GM10847 (cell line): Measurements from ENCODE around the gene IQSEC2.

Experiments
- POLR2A ChIP-seq: IDR thresholded peaks from 2 replicates; pipeline ENCODE4 v1.6.1; 2011; ENCODE audit not compliant: insufficient read length; ENCODE audit errors: extremely low read depth

IQSEC2 gene

DNA sequence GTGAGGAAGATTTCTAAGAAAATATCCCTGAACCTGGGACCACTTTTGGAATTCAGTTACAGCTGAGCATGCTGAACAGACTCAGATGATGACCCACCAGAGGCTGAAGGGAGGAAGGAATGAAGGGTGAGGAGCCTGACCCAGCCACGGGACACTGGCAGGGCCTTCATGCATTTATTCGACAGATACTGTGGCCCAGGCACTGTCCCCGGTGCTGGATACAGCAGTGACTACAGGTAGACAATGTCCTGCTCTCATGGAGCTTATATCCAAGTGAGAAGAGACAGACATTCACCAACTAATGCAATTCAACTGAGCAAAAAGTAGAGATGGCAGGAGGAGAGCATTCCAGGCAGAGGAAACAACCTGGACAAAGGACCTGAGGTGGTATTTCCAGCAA, 2.2 kb upstream of the IQSEC2 start:
- no peak for TF ChIP-seq POLR2A

- TF ChIP-seq POLR2A, result no peak
Observed at GRCh38 chrX:53283099-53283498, 1.7 kb upstream of the IQSEC2 start.

DNA sequence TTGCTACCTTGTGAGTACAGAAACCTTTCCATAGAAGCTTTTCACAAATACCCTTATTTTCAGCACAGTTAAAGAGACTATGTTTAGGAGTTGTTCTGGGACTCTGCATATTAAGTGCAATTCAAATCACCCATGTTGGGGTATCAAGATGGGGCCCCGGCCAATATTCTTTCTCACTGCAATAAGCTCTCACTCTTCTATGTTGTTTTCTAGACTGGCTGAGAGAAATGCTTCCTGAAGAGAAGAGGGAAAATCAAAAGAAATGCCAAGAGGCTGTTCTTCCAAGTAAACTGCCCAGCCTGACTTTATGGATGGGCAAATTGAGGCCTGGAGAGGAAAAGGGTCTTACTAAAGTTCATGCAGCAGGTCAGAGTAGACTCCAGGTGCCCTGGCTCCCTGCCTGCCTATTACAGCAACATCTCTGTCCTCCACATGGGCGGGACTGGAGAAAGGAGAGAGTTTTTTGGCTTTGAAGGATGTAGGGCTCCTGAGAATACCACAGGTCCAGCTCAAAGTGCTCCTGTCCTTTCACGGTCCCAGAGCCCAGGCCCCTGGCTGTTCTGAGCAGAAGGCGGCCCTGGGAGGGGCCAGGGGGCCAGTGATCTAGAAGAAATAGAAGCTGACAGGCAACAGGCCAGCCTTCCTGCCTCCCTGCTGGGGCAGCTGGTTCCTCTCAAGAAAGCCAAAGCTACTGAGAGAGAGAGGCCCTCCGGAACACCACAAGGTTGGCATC, 745 bp upstream of the IQSEC2 start:
- no peak for TF ChIP-seq POLR2A

DNA sequence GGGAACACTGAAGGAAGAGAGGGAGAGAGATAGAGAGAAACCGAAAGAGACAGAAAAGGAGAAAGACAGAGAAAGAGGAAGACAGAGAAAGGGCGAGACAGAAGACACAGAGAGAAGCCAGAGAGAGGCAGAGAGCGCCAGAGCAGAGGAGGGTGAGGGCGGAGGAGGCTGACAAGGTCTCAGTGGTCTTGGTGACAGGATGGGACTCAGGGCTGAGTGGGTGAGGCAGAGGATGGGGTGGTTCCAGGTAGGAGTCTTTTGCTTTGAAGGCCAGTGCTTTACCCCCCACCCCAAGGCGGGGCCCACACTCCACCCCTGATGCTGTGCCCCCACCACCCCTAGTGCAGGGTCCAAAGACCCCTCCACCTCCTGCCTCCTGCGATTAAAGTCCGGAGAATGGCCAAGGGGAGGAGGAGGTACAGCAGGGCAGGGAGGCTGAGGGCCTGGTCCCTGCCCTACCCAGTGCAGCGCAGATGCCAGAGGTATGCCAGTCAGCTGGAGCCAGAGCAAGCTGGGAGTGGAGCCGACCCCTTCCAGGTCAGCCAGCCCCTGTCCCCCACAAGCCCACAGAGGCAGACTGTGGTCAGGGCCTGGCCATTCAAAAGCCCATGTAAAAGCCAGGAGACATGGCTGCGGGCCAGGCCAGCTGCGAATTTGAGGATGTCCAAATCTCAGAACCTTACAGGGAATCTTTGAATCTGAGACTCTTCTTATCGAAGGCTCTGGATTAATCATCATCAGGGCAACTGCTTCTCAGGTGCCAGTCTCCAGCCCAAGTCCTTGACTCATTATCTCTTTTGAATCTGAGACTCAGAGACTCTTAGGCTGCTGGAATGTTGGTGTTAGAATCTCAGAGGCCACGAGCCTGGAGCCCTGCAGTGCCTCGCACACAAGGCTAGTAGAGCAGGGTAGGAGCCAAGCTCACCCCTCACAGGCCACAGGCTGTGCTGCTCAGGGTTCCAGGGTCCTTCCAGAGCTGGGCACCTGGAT, 758 bp downstream of the IQSEC2 start:
- TF ChIP-seq POLR2A, result no peak

GRCh38 chrX:53279296-53280237, 1.8 kb downstream of the IQSEC2 start:
- no peak for TF ChIP-seq POLR2A

DNA sequence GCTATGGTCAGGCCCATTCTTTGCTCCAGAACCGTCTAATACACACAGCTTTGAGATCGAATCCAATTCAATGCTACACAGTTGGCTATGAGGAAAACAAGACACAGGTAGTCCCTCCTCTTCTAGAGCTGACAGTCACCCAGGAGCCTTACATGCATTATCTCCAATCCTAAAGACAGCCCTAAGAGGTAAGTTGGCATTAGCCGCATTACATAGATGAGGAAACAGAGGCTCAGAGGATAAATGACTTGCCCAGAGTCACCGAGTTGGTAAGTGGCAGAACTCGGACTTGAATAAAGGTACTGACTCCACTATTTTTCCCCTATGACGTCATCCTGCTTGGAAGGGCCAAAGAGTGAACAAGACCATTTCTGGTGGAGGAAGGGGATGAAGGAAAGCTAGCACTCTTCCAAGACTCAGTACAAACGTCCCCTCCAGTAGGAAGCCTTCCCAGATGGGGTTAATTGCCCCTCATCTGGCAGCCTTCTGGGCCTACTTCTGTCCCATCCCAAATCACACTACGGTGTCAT, 8.5 kb downstream of the IQSEC2 start:
- TF ChIP-seq POLR2A, result no peak

GRCh38 chrX:53269536-53270107, 11.8 kb downstream of the IQSEC2 start:
- TF ChIP-seq POLR2A, result no peak

- no peak for TF ChIP-seq POLR2A
Observed at GRCh38 chrX:53268173-53268572, 13.2 kb downstream of the IQSEC2 start.

- no peak for TF ChIP-seq POLR2A
Observed at GRCh38 chrX:53266914-53267313, 14.5 kb downstream of the IQSEC2 start.

- TF ChIP-seq POLR2A, result no peak
Observed at GRCh38 chrX:53265771-53266574, 15.4 kb downstream of the IQSEC2 start.

DNA sequence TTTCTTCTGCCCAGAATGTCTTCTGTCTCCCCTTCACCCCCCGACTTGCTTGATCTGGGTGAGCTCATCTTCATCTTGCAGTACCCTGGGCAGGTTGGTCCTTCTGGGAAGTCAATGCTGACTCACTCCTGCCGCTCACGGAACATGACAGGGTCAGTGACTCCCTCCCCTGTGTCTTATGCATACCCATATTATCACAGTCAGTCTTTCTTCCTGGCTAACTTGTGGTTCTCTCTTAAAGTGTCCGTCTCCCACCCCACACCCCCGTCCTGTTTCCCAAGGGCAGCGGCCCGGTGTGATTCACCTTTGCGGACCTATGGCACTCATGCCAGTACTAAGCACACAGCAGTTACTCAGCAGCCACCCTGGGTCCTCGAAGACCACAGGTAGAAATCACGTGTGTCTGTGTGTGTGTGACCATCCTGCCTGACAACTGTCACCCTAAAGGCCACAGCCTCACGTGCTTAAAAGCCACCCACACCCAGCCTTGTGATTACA, 17.7 kb downstream of the IQSEC2 start:
- TF ChIP-seq POLR2A, result no peak

GRCh38 chrX:53262918-53263394, 18.4 kb downstream of the IQSEC2 start:
- no peak for TF ChIP-seq POLR2A

- no peak for TF ChIP-seq POLR2A
Observed at GRCh38 chrX:53262189-53262917, 19.0 kb downstream of the IQSEC2 start.
